IPS-20b (cell line): Measurements from ENCODE around the gene SH3RF3.

Experiments used
- H3K27ac ChIP-seq: one replicate; pipeline ENCODE4 v1.5.1; 2013; ENCODE audit warnings: low read length
- H3K27me3 ChIP-seq: 2 replicates; pipeline ENCODE4 v1.6.1; 2013; ENCODE audit warnings: mild to moderate bottlenecking, low read length, inconsistent platforms; ENCODE audit not compliant: insufficient read depth
- H3K36me3 ChIP-seq: 2 replicates; pipeline ENCODE4 v1.6.1; 2013; ENCODE audit warnings: low read depth, mild to moderate bottlenecking, inconsistent platforms, low read length, moderate library complexity; ENCODE audit not compliant: insufficient read depth
- H3K4me1 ChIP-seq: 2 replicates; pipeline ENCODE4 v1.6.1; 2013; ENCODE audit warnings: mild to moderate bottlenecking, control low read depth, inconsistent platforms, low read length, moderate library complexity; ENCODE audit not compliant: insufficient read depth
- H3K4me3 ChIP-seq: 2 replicates; pipeline ENCODE4 v1.5.1; 2013; ENCODE audit warnings: mild to moderate bottlenecking, low read length, inconsistent platforms
- H3K9ac ChIP-seq: 2 replicates; pipeline ENCODE4 v1.6.1; 2013; ENCODE audit warnings: low read depth, mild to moderate bottlenecking, inconsistent platforms, low read length, moderate library complexity
- H3K9me3 ChIP-seq: 2 replicates; pipeline ENCODE4 v1.6.1; 2013; ENCODE audit warnings: mild to moderate bottlenecking, low read depth, low read length, inconsistent platforms; ENCODE audit not compliant: insufficient read depth

Gene SH3RF3

GRCh38 chr2:109410039-109410815 lies 281.2 kb downstream of the SH3RF3 start:
- Histone ChIP-seq H3K36me3 (no peaks in the 10 kb centered on the region), H3K27ac (no peak overlapping the region), H3K4me3 (no peak overlapping the region), H3K9me3 (no peaks in the 10 kb centered on the region), H3K27me3 (no peaks in the 10 kb centered on the region), H3K4me1 (peaks cover 3% of the 10 kb centered on the region; the same call in 1 of the 2 replicates), H3K9ac (no peak overlapping the region)

GRCh38 chr2:109411640-109412325 lies 282.8 kb downstream of the SH3RF3 start:
- Histone ChIP-seq H3K27ac (no peak overlapping the region), H3K9me3 (no peaks in the 10 kb centered on the region), H3K9ac (no peak overlapping the region)

GRCh38 chr2:109415581-109416013 lies 286.6 kb downstream of the SH3RF3 start:
- H3K4me3 ChIP-seq = no peak overlapping the region
- no peak overlapping the region for H3K27ac ChIP-seq
- H3K27me3 ChIP-seq = no peaks in the 10 kb centered on the region
- H3K9me3 ChIP-seq = no peaks in the 10 kb centered on the region
- H3K4me1 ChIP-seq = peaks cover 3% of the 10 kb centered on the region; the same call in 1 of the 2 replicates
- H3K9ac ChIP-seq = no peak overlapping the region
- no peaks in the 10 kb centered on the region for H3K36me3 ChIP-seq

More at GRCh38 chr2:109411640-109412325, 282.8 kb downstream of the SH3RF3 start:
- Histone ChIP-seq H3K4me3 (no peak overlapping the region), H3K4me1 (peaks cover 6% of the 10 kb centered on the region; the same call in 1 of the 2 replicates), H3K36me3 (no peaks in the 10 kb centered on the region), H3K27me3 (no peaks in the 10 kb centered on the region)

- H3K4me3 ChIP-seq = no peak overlapping the region
- no peak overlapping the region for H3K27ac ChIP-seq
- H3K4me1 ChIP-seq = peaks cover 3% of the 10 kb centered on the region; the same call in 1 of the 2 replicates
Measured at GRCh38 chr2:109417701-109418335, 288.8 kb downstream of the SH3RF3 start.

GRCh38 chr2:109418716-109419115 lies 289.7 kb downstream of the SH3RF3 start:
- H3K9ac ChIP-seq = no peak overlapping the region

More at GRCh38 chr2:109417701-109418335, 288.8 kb downstream of the SH3RF3 start:
- Histone ChIP-seq H3K36me3 (no peaks in the 10 kb centered on the region), H3K9me3 (no peaks in the 10 kb centered on the region), H3K9ac (no peak overlapping the region), H3K27me3 (no peaks in the 10 kb centered on the region)

GRCh38 chr2:109419171-109419756 lies 290.3 kb downstream of the SH3RF3 start:
- Histone ChIP-seq H3K27ac (no peak overlapping the region), H3K9ac (no peak overlapping the region), H3K9me3 (no peaks in the 10 kb centered on the region), H3K4me3 (no peak overlapping the region), H3K27me3 (no peaks in the 10 kb centered on the region), H3K36me3 (no peaks in the 10 kb centered on the region), H3K4me1 (peaks cover 3% of the 10 kb centered on the region; the same call in 1 of the 2 replicates)

More at GRCh38 chr2:109418716-109419115, 289.7 kb downstream of the SH3RF3 start:
- no peak overlapping the region for H3K27ac ChIP-seq
- H3K4me3 ChIP-seq = no peak overlapping the region
- no peaks in the 10 kb centered on the region for H3K9me3 ChIP-seq
- no peaks in the 10 kb centered on the region for H3K27me3 ChIP-seq
- H3K36me3 ChIP-seq = no peaks in the 10 kb centered on the region
- peaks cover 3% of the 10 kb centered on the region; the same call in 1 of the 2 replicates for H3K4me1 ChIP-seq

GRCh38 chr2:109419960-109420370 lies 291.0 kb downstream of the SH3RF3 start:
- no peaks in the 10 kb centered on the region for H3K27me3 ChIP-seq
- no peak overlapping the region for H3K9ac ChIP-seq
- no peaks in the 10 kb centered on the region for H3K9me3 ChIP-seq
- H3K4me3 ChIP-seq = no peak overlapping the region
- H3K36me3 ChIP-seq = no peaks in the 10 kb centered on the region
- H3K27ac ChIP-seq = no peak overlapping the region
- peaks cover 3% of the 10 kb centered on the region; the same call in 1 of the 2 replicates for H3K4me1 ChIP-seq

- Histone ChIP-seq H3K36me3 (no peaks in the 10 kb centered on the region), H3K27ac (no peak overlapping the region)
Measured at GRCh38 chr2:109421101-109421500, 292.1 kb downstream of the SH3RF3 start.

GRCh38 chr2:109421642-109422041 lies 292.6 kb downstream of the SH3RF3 start:
- Histone ChIP-seq H3K9me3 (no peaks in the 10 kb centered on the region), H3K9ac (no peak overlapping the region), H3K4me3 (no peak overlapping the region), H3K27ac (no peak overlapping the region), H3K4me1 (no peaks in the 10 kb centered on the region), H3K27me3 (no peaks in the 10 kb centered on the region), H3K36me3 (no peaks in the 10 kb centered on the region)

More at GRCh38 chr2:109421101-109421500, 292.1 kb downstream of the SH3RF3 start:
- Histone ChIP-seq H3K4me1 (no peaks in the 10 kb centered on the region), H3K9me3 (no peaks in the 10 kb centered on the region), H3K9ac (no peak overlapping the region), H3K4me3 (no peak overlapping the region), H3K27me3 (no peaks in the 10 kb centered on the region)

GRCh38 chr2:109422071-109422757 lies 293.2 kb downstream of the SH3RF3 start:
- no peaks in the 10 kb centered on the region for H3K4me1 ChIP-seq

More at GRCh38 chr2:109422071-109422757, 293.2 kb downstream of the SH3RF3 start:
- Histone ChIP-seq H3K27me3 (no peaks in the 10 kb centered on the region), H3K9ac (no peak overlapping the region), H3K36me3 (no peaks in the 10 kb centered on the region), H3K27ac (no peak overlapping the region), H3K9me3 (no peaks in the 10 kb centered on the region), H3K4me3 (no peak overlapping the region)
